Fibroblast of lung (primary cell): Measurements from ENCODE around the gene A3GALT2.

Source experiments
- EZH2 ChIP-seq: IDR thresholded peaks from 2 replicates; pipeline ENCODE4 v1.5.1; 2012; ENCODE audit warnings: low read length, control low read depth, mild to moderate bottlenecking; ENCODE audit errors: missing control alignments
- TF ChIP-seq, protein P1 (sequence below), 2 donors: IDR thresholded peaks in 1 of 2; conservative IDR thresholded peaks in 1 of 2; 1 replicate in 1 of 2; 2 replicates in 1 of 2; pipeline ENCODE4 v1.5.1; 2011 to 2012; ENCODE audit warnings: low read length in 2 of 2, control low read depth in 1 of 2, inconsistent platforms in 1 of 2, low read depth in 1 of 2, mild to moderate bottlenecking in 1 of 2

DNA sequence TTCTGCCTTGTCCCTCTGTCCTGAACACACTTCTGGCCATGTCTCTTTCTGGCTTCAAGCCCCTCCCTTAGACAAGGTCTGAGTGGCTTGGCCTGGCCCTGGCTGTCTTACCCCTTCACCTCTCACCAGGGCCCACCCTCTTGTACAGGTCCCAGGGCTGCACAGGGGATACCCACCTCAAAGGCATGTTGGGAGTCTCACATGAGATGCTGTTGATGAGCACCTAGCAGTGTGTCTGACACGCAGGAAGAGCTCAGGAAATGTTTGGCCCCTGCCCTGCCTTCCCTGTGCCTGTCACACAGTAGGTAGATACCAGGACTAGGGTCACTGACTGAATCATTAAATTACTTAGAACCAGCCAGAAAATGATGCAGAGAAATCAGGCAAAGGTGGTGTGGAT, 48.0 kb downstream of the A3GALT2 start:
- TF ChIP-seq, protein P1, sequence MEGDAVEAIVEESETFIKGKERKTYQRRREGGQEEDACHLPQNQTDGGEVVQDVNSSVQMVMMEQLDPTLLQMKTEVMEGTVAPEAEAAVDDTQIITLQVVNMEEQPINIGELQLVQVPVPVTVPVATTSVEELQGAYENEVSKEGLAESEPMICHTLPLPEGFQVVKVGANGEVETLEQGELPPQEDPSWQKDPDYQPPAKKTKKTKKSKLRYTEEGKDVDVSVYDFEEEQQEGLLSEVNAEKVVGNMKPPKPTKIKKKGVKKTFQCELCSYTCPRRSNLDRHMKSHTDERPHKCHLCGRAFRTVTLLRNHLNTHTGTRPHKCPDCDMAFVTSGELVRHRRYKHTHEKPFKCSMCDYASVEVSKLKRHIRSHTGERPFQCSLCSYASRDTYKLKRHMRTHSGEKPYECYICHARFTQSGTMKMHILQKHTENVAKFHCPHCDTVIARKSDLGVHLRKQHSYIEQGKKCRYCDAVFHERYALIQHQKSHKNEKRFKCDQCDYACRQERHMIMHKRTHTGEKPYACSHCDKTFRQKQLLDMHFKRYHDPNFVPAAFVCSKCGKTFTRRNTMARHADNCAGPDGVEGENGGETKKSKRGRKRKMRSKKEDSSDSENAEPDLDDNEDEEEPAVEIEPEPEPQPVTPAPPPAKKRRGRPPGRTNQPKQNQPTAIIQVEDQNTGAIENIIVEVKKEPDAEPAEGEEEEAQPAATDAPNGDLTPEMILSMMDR (conservative IDR thresholded peaks at IDR 0.05 in 1 of 2, IDR thresholded peaks at IDR 0.05 in 1 of 2; ENCODE audit: low read depth in 1 of 2, low read length in 2 of 2), result no peak
- no peak for TF ChIP-seq EZH2
